DND-41 (cell line): Measurements from ENCODE around the gene DHX58.

Experiments used
- ATAC-seq: fragments of 200-7000 bp; cut with Tn5 transposase; 3 replicates; pipeline ENCODE4 v1.9.1; 2021; ENCODE audit warnings: low read depth; ENCODE audit not compliant: insufficient read depth
- DNase-seq: peaks from one replicate; pipeline ENCODE4 v3.0.0-alpha.2; 2020
- H2AFZ ChIP-seq: 2 replicates; pipeline ENCODE4 v1.6.0; 2012; ENCODE audit warnings: low read depth, low read length
- H3K27ac ChIP-seq: 2 replicates; pipeline ENCODE4 v1.5.1; 2012; ENCODE audit warnings: low read length, inconsistent platforms
- H3K27me3 ChIP-seq: fragments of 200-600 bp; sonication (generic); 2 replicates; pipeline ENCODE4 v1.6.0; 2012; ENCODE audit warnings: low read length, mild to moderate bottlenecking, inconsistent platforms; ENCODE audit not compliant: insufficient read depth, poor library complexity
- H3K36me3 ChIP-seq: 2 replicates; pipeline ENCODE4 v1.5.1; 2012; ENCODE audit warnings: low read length, inconsistent platforms; ENCODE audit not compliant: insufficient read depth
- H3K4me1 ChIP-seq: 2 replicates; pipeline ENCODE4 v1.5.1; 2012; ENCODE audit warnings: mild to moderate bottlenecking, low read length; ENCODE audit not compliant: insufficient read depth
- H3K4me2 ChIP-seq: 2 replicates; pipeline ENCODE4 v1.6.0; 2012; ENCODE audit warnings: mild to moderate bottlenecking, moderate library complexity, low read length, inconsistent platforms; ENCODE audit not compliant: insufficient read depth
- H3K4me3 ChIP-seq, 2 experiments: fragments of 200-600 bp in 1 of 2; shearing (Covaris generic) in 1 of 2; 2 replicates each; pipeline ENCODE4 v1.5.1; 2012 to 2016; ENCODE audit warnings: inconsistent platforms in 2 of 2, low read length in 2 of 2, mild to moderate bottlenecking in 2 of 2, low read depth in 1 of 2, moderate library complexity in 1 of 2
- H3K79me2 ChIP-seq: 2 replicates; pipeline ENCODE4 v1.6.0; 2012; ENCODE audit warnings: low read length, inconsistent platforms; ENCODE audit not compliant: insufficient read depth
- H3K9ac ChIP-seq: 2 replicates; pipeline ENCODE4 v1.6.0; 2012; ENCODE audit warnings: low read depth, mild to moderate bottlenecking, inconsistent platforms, low read length, moderate library complexity
- H3K9me3 ChIP-seq: 2 replicates; pipeline ENCODE4 v1.5.1; 2012; ENCODE audit warnings: low read length, moderate library complexity, mild to moderate bottlenecking, inconsistent platforms; ENCODE audit not compliant: insufficient read depth, severe bottlenecking
- H4K20me1 ChIP-seq: 2 replicates; pipeline ENCODE4 v1.6.0; 2012; ENCODE audit warnings: low read length; ENCODE audit not compliant: insufficient read depth
- CTCF ChIP-seq: IDR thresholded peaks from 2 replicates; pipeline ENCODE4 v1.5.1; 2012; ENCODE audit warnings: borderline replicate concordance, low read length, moderate library complexity, mild to moderate bottlenecking; ENCODE audit not compliant: poor library complexity, severe bottlenecking; ENCODE audit errors: extremely low read depth
- EZH2 ChIP-seq: IDR thresholded peaks from 3 replicates; pipeline ENCODE4 v1.6.1; 2012; ENCODE audit warnings: borderline replicate concordance, low read depth, mild to moderate bottlenecking, moderate library complexity, low read length, inconsistent platforms; ENCODE audit not compliant: severe bottlenecking

DHX58 gene

GRCh38 chr17:42130310-42130936 is 17.9 kb upstream of the DHX58 start:
- H3K36me3 ChIP-seq, result peaks cover 81% of the 10 kb centered on the region
- H3K79me2 ChIP-seq, result peaks cover 55% of the 10 kb centered on the region
- no peak overlapping the region for H2AFZ ChIP-seq
- TF ChIP-seq CTCF (no peak), EZH2 (no peak)
- H3K4me3 ChIP-seq, result no peak overlapping the region
- no peak overlapping the region for H3K4me2 ChIP-seq
- DNase-seq (no peak), ATAC-seq (no peak)
- peaks cover 50% of the 10 kb centered on the region for H4K20me1 ChIP-seq
- no peak overlapping the region for H3K9ac ChIP-seq
- H3K27ac ChIP-seq, result no peak overlapping the region
- H3K27me3 ChIP-seq, result no peaks in the 10 kb centered on the region
- no peaks in the 10 kb centered on the region for H3K9me3 ChIP-seq
- H3K4me1 ChIP-seq, result 0 out of 2 replicates have a peak, but pooled peaks cover 3% of the 10 kb centered on the region

- Histone ChIP-seq H3K79me2 (peaks cover 44% of the 10 kb centered on the region), H4K20me1 (peaks cover 44% of the 10 kb centered on the region), H3K27ac (no peak overlapping the region), H3K4me2 (no peak overlapping the region), H3K9ac (no peak overlapping the region), H2AFZ (no peak overlapping the region), H3K27me3 (no peaks in the 10 kb centered on the region), H3K36me3 (peaks cover 85% of the 10 kb centered on the region), H3K4me3 (no peak overlapping the region), H3K4me1 (0 out of 2 replicates have a peak, but pooled peaks cover 3% of the 10 kb centered on the region), H3K9me3 (no peaks in the 10 kb centered on the region)
- no peak for ATAC-seq
- TF ChIP-seq CTCF (no peak), EZH2 (no peak)
- DNase-seq, result no peak
These were observed 16.8 kb upstream of the DHX58 start for GRCh38 chr17:42129109-42129837.

GRCh38 chr17:42127414-42127813 is 14.9 kb upstream of the DHX58 start:
- TF ChIP-seq CTCF, result no peak
- no peak for TF ChIP-seq EZH2
- peaks cover 29% of the 10 kb centered on the region for H4K20me1 ChIP-seq
- H2AFZ ChIP-seq, result no peak overlapping the region
- H3K4me2 ChIP-seq, result no peak overlapping the region
- no peaks in the 10 kb centered on the region for H3K9me3 ChIP-seq
- no peaks in the 10 kb centered on the region for H3K27me3 ChIP-seq
- no peak overlapping the region for H3K27ac ChIP-seq
- no peak overlapping the region for H3K9ac ChIP-seq
- no peak overlapping the region for H3K4me3 ChIP-seq
- ATAC-seq (no peak), DNase-seq (no peak)
- peaks cover 83% of the 10 kb centered on the region for H3K36me3 ChIP-seq
- no peaks in the 10 kb centered on the region for H3K4me1 ChIP-seq
- H3K79me2 ChIP-seq, result peaks cover 26% of the 10 kb centered on the region
